ENCODE measurements around the gene GRK3.

GRK3 gene

DNA sequence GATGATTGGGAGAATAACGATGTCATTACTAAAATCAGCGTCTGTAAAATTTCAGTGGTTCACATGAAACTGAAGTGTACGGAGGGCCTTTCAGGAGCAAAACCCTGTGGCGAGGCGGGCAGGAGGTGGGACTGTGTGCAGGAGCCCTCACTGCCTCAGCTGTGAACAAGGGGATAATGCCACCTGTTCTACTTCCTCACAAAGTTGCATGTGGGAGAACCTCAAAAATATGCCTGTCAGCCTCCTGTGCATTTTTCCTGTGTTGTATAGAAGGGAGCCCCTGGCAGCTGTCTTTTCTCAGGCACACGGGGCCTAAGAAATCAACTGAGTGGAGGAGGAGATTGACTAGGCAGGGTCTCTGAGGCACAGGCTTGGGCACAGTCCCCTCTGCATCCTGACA lies 134.5 kb downstream of the GRK3 start:
- DNase-seq (ENCODE audit: extremely low spot score): no peak
- ChIA-PET CTCF (interaction anchor here (0.7 kb wide), 1 partner anchor 156 kb away, joined by 3 read pairs; no protein-coding TSS in a partner anchor), POLR2A (no interaction called here)
- TF ChIP-seq TARDBP (IDR thresholded peaks at IDR 0.05): no peak
- no peak for TF ChIP-seq ELF4 (IDR thresholded peaks at IDR 0.05)
- no peak for TF ChIP-seq CTBP1 (IDR thresholded peaks at IDR 0.05; ENCODE audit: borderline replicate concordance)
- no peak for TF ChIP-seq ARNT (IDR thresholded peaks at IDR 0.05)
- no peak for TF ChIP-seq FOXK2 (IDR thresholded peaks at IDR 0.05)
- TF ChIP-seq HDGF (IDR thresholded peaks at IDR 0.05; ENCODE audit: borderline replicate concordance): no peak
- TF ChIP-seq, protein P1, sequence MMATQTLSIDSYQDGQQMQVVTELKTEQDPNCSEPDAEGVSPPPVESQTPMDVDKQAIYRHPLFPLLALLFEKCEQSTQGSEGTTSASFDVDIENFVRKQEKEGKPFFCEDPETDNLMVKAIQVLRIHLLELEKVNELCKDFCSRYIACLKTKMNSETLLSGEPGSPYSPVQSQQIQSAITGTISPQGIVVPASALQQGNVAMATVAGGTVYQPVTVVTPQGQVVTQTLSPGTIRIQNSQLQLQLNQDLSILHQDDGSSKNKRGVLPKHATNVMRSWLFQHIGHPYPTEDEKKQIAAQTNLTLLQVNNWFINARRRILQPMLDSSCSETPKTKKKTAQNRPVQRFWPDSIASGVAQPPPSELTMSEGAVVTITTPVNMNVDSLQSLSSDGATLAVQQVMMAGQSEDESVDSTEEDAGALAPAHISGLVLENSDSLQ (IDR thresholded peaks at IDR 0.05): no peak
- TF ChIP-seq SUZ12 (IDR thresholded peaks at IDR 0.05): no peak
- no peak for TF ChIP-seq NFRKB (IDR thresholded peaks at IDR 0.05)
- TF ChIP-seq BHLHE40 (IDR thresholded peaks at IDR 0.05; ENCODE audit: borderline replicate concordance): no peak
- no peak for TF ChIP-seq LEF1 (IDR thresholded peaks at IDR 0.05; ENCODE audit: borderline replicate concordance)

DNA sequence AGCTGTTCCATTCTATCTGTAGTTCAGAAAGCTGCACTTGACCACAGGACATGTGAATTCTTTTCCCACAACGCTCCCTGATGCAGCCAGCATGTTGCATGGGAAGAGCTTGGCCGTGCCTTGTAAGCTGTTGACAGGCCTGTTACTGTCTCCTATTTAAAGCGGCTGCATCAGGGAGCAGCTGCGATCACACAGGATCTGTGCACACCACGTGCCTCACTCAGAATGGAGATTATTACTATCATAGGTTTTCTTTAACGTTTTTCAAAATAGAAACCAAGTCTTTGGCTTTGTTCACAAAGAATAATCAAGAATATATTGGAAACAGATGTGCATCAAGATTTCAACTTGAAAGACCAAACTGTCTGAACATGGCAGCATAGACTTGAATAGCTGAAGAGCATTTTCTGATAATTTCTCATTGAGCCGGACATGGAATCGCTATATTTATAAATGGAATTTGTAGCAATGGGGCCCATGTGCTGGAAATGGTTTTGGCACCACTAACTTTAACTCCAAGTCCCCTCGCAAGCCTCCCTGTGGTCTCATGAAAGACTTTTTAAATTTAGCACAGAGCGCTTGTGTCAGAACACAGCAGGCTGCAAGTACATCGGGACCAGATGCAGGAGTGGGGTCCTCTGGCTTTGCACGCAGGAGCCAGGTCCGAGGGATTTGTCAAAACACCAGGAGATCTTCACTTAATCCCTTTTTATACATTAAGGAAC lies 136.7 kb downstream of the GRK3 start:
- no peak for TF ChIP-seq ELF4 (IDR thresholded peaks at IDR 0.05)
- TF ChIP-seq FOXA1 (IDR thresholded peaks at IDR 0.05): no peak
- TF ChIP-seq FOXK2 (IDR thresholded peaks at IDR 0.05): no peak
- no peak for TF ChIP-seq ARNT (IDR thresholded peaks at IDR 0.05)
- TF ChIP-seq, protein P1 (IDR thresholded peaks at IDR 0.05): no peak
- TF ChIP-seq NFRKB (IDR thresholded peaks at IDR 0.05): no peak
- TF ChIP-seq FOXM1 (IDR thresholded peaks at IDR 0.05; ENCODE audit: borderline replicate concordance): no peak
- DNase-seq (ENCODE audit: extremely low spot score): no peak
- ChIA-PET CTCF (interaction anchor here (1.5 kb wide), 1 partner anchor 239 kb away, joined by 6 read pairs; no protein-coding TSS in a partner anchor), POLR2A (no interaction called here)

DNA sequence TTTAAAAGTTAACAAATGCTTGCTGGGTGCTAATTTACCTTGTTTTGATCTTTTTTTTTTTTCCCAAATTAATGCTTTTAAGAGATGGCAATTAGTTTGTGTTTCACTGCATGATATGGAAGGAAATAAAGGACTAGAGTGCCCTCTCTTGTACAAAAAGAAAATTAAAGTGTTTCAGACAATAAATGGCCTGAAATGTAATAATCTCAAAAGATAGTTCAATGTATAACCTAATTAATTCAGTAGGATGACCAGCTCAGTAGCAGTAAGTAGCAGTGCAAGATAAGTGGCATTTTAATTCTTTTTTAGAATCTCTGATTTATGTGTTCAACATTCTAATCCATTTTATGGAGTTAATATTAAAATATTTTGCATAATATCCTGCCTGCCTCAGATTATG lies 137.6 kb downstream of the GRK3 start:
- CTCF ChIA-PET: interaction anchor here (1.5 kb wide), 1 partner anchor 240 kb away, joined by 6 read pairs; no protein-coding TSS in a partner anchor
- TF ChIP-seq CTBP1 (IDR thresholded peaks at IDR 0.05; ENCODE audit: borderline replicate concordance): no peak
- no peak for TF ChIP-seq LEF1 (IDR thresholded peaks at IDR 0.05; ENCODE audit: borderline replicate concordance)
- no peak for TF ChIP-seq TARDBP (IDR thresholded peaks at IDR 0.05)
- no peak for TF ChIP-seq ZNF384 (IDR thresholded peaks at IDR 0.05)
- no peak for TF ChIP-seq FOXK2 (IDR thresholded peaks at IDR 0.05)
- TF ChIP-seq, protein P1 (IDR thresholded peaks at IDR 0.05): no peak
- no peak for TF ChIP-seq HDGF (IDR thresholded peaks at IDR 0.05; ENCODE audit: borderline replicate concordance)
- TF ChIP-seq FOXA1 (IDR thresholded peaks at IDR 0.05): no peak
- TF ChIP-seq SUZ12 (IDR thresholded peaks at IDR 0.05): no peak
- no peak for TF ChIP-seq L3MBTL2 (conservative IDR thresholded peaks at IDR 0.05)
- no peak for TF ChIP-seq ELF4 (IDR thresholded peaks at IDR 0.05)

DNA sequence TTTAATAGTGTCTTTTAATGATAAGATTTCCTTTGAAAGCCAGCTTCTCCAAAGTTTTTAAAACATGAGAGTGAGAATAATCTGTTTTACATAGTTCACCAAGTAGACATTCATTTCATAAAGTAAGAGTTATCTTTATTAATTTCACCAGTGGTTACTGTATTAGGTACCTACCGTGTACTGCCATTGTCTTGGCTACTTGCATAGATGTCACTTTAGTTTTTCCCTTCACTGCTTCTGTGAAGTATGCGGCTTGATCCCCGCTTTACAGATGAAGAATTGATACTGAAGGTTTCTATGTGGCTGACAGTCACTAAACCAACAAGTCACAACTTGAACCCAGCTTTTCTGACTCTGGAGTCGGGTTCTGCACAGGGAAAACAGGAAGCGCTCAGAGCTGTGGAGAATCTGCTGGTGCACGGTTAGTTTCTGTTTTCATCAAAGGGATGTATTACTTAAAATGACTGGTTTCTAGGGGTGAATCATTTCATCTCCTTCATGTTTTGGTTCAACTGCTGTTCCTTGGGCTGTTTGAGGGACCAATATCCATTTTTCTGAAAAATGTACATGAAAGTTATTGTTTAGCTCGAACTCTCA lies 138.2 kb downstream of the GRK3 start:
- ChIA-PET CTCF (no interaction called here), POLR2A (no interaction called here)
- no peak for DNase-seq (ENCODE audit: extremely low spot score)
- TF ChIP-seq FOXK2 (IDR thresholded peaks at IDR 0.05) (no peak), ELF4 (IDR thresholded peaks at IDR 0.05) (no peak), FOXM1 (IDR thresholded peaks at IDR 0.05; ENCODE audit: borderline replicate concordance) (no peak), ZNF384 (IDR thresholded peaks at IDR 0.05) (no peak), SP1 (IDR thresholded peaks at IDR 0.05) (no peak), FOXA1 (IDR thresholded peaks at IDR 0.05) (no peak), SUZ12 (IDR thresholded peaks at IDR 0.05) (no peak)
- TF ChIP-seq, protein P1 (IDR thresholded peaks at IDR 0.05): no peak

More for the DNA sequence above, 137.6 kb downstream of the GRK3 start:
- no peak for DNase-seq (ENCODE audit: extremely low spot score)
- POLR2A ChIA-PET: no interaction called here

DNA sequence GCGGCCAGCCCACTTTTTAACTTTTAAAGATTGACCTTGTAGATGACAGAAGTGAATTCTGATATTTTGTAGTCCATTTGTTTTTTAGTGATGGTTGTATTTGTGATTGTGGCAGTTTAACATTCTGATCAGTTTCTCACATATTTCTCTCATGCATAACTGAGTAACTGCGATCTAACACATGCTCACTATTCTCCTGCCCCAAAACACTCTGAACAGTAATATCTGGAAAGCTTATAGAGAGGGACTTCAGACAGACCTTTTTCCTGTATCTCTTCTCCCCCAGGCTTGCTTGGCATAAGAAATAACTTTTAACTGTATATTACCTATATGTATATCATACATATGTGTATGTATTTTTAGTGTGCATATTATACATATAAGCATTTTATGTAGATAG lies 140.2 kb downstream of the GRK3 start:
- POLR2A ChIA-PET: no interaction called here
- CTCF ChIA-PET: no interaction called here
- no peak for DNase-seq (ENCODE audit: extremely low spot score)
- TF ChIP-seq LEF1 (IDR thresholded peaks at IDR 0.05; ENCODE audit: borderline replicate concordance) (no peak), FOXK2 (IDR thresholded peaks at IDR 0.05) (no peak), NFRKB (IDR thresholded peaks at IDR 0.05) (no peak), ELF4 (IDR thresholded peaks at IDR 0.05) (no peak), L3MBTL2 (conservative IDR thresholded peaks at IDR 0.05) (no peak), ZNF384 (IDR thresholded peaks at IDR 0.05) (no peak), ARNT (IDR thresholded peaks at IDR 0.05) (no peak), FOXM1 (IDR thresholded peaks at IDR 0.05; ENCODE audit: borderline replicate concordance) (no peak), SP1 (IDR thresholded peaks at IDR 0.05) (no peak), BHLHE40 (IDR thresholded peaks at IDR 0.05; ENCODE audit: borderline replicate concordance) (no peak), FOXA1 (IDR thresholded peaks at IDR 0.05) (no peak), CTBP1 (IDR thresholded peaks at IDR 0.05; ENCODE audit: borderline replicate concordance) (no peak), TARDBP (IDR thresholded peaks at IDR 0.05) (no peak)
- TF ChIP-seq, protein P1 (IDR thresholded peaks at IDR 0.05): no peak
